HG03175 (cell line): ENCODE results near the gene ANO7.
A peak's percentile ranks its signal among the peaks of the same experiment; 100 is the strongest.

Source experiments
- ATAC-seq: cut with Tn5 transposase; IDR thresholded peaks from one replicate; pipeline ENCODE4 v1.9.1; 2021; ENCODE audit warnings: mild to moderate bottlenecking, moderate library complexity; ENCODE audit not compliant: unreplicated experiment

ANO7 gene

DNA sequence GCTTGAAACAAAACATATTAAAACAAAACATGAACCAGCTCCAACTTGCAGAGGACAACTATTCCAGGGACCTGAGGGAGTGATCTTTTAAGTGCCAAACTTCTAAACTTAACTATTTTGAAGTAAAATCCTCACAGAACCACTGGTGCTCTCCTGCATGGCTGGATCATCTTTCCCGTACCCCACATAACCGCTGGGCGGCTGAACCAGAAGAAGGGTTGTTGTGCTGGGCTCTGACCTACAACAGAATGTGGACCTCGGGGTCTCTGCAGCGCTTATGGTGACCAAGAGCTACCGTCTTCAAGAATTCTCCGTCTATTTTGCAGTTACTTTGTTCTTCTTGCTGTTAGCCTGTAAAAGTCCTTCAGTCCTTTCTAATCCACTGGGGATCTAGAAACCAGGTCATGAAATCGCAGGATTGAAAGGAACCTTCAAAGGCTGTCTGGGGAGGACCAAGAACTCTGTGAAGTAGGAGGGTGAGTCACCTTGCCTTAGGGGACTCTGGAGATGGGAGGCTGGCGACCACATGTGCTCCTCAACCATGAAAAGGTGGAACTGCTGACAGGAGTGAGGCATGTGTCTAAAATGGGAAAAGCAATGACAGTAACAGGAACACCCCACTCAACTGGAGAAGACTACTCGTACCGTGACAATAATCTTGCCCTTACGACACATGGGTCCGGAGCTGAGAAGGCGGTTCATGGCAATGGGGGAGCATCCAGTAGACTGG is 80.4 kb downstream of the ANO7 start:
- ATAC-seq: no peak

DNA sequence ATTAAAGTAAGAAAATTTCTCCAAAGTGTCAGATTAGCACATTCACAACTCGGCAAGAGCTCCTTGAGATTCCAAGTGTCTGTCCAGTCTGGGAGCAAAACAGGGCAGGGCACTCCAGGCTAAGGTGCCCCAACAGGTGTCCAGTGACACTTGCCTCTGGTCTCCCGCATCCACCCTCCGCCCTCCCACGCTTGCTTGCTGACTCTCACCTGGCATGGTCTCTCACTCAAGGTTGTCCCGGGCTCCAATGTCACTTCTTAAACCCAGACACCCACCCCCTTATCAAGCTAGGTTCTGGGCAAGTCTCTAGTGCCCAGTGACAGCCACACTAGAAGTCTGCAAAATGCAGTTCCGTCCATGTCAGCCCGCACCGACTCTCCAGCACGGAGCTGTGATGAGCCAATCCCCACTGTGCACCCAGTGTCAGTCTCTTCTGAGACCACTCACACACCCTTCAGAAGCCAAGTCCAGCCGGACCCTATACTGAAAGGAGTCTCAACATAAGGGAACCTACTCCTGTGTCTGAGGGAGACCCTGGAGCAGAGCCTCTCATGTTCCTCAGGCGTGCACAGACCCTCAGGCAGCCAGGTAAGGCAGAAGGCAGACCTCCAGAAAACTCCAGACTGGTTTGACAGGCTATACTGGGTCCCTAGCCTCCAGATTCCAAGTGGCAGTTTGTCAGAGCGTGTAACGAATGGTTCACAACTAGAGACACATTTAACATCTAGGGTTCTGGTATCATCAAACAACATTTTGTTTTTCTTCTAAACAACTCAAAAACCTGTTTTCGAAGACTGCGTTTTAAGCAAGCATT is 81.4 kb downstream of the ANO7 start:
- no peak for ATAC-seq

DNA sequence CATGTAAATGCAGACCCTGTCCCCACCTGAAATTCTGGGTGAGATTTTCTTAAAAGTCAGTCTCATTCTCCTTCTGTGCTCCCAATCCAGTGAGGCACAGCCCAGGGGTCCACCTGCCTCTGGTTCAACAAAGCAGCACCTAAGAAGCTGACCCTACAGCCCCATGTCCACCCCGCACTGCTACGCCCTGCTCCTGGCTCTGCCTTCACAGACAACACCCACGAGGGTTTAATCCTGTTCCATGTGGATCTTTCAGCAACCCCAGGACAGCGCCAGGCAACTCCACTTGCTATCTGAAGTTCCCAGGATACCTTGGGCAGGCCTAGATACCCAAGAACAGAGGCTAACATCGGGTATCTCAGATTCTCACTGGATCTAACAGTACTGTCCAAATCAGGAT is 82.1 kb downstream of the ANO7 start:
- ATAC-seq: no peak

DNA sequence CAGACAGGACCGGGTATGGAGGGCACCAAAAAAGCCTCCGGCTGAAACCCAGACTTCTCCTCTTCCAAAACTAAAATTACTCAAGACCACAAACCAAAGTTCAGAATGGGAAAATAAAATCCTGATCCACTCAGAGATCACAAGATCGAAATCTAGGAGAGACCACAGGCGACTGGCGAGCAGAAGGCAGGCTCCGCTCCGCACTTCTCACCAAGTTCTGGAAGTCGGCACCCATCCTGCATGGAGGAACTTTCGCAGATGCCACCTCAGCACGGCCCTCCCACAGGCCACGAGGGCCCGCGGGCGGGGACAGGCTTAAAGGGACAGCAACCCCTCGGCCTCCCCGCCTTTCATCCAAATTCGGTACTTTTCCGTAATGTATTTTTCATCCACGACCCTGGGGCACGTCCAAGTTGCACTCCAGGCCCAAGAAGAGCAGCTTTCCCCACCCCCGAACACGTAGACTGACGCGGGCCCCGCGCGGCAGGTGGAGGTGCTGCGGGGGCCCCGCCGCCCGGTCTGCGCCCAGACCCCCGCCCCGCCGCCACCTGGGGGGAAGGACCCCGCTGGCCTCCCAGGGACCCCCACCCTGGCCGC is 83.3 kb downstream of the ANO7 start:
- ATAC-seq: peak; percentile 56

DNA sequence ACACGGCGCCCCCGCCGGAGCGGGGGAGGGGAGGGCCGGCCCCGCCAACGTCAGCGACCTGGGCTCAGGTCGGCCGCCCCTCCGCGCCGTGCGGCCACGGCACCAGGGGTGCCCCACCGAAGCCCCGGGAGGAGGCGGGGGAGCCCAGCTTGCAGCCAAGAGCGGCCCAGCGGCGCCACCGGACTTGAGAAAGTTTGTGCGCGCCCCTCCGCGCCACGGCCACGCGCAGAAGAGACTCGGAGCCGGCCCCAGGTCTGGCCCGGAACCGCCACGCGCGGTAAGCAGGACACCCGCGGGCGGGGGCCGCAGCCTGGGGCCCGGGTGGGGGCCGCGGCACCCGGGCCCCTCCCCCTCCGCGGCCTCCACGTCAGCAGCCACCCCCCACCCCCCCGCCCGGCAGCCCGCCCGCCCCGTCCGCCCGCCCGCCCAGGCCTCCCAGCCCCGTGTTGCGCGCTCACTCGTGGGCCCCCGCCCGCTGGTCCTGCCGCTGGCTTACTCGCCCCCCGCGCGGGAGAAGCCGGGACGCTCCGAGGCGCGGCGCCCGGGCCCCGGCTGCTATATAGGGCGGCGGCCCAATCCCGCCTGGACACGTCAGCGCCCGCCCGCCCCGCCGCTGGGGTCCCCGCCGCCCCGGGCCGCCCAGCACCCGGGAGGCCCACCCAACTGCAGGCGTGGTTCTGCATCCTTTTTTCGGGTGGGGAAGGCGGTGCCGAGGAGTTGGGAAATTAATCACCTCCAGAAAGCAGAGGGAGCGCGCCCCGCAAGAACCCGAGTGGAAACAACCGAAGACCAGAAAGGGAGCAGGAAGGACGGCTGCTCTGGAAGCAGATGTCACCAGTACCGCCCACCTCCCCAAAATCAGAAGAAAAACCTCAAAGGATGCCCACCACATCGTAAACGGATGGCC is 84.1 kb downstream of the ANO7 start:
- peak; percentile 50 for ATAC-seq

DNA sequence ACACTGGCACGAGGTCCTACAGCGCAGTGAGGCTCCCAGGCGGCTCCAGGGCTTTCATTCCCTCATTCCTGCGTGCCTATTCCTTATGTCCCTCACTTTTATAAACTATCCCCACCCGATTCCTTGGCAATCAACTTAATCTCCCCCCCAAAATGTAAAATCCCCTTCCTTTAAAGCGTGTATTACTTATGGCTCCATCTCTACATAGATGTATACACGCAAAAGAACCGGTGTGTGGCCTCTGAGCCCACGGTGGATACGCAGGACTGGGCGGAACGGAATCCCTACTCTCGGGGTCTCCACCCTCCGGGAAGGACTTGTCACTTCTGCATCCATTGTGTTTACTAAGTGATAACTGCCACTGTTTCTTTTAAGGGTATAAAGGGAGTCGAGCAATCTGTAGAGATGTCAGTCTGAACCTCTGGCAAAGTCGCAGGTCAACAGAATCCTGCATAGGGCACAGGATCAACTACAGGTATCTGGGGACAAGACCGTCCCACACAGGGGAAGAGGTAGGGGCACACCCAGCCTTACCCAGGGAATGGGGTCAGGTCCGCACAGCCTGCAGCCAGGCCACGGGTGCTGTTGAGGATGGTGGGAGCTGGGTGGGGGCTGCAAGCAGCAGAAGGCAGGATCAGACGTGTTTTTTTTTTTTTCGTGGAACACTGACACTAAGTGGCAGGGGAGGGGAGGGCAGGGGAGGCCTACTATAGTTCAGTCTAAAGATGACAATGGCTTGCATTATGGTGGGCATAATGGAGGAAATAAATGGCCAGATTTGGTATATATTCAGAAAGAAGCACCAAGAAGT is 84.9 kb downstream of the ANO7 start:
- ATAC-seq: no peak

DNA sequence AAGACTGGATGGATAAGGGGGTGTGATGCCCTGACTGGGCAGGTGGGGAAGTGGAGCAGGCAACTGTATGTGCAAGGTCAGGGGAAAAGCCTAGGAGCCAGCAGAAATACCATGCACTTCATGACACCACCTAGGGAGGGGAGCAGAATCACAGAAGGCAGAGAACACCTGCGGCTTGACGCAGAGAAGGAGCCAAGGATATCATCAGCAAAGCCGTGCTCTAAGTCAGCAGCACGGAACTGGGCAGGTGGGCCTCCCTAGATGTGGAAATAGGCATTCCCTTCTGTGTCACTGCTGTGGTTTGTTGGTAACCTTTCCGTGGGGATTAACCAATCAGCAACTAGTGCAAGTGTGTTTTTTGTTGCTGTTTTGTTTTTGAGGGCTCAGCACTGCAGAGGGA is 85.7 kb downstream of the ANO7 start:
- no peak for ATAC-seq
